Activated CD8-positive, alpha-beta memory T cell treated with anti-CD3 and anti-CD28 coated beads, Interleukin-2, amount 50 U/mL, for 24 hours (primary cell): Measurements from ENCODE around the gene PCNX3.

Experiments used
- DNase-seq: peaks from one replicate; pipeline ENCODE4 v3.0.0-alpha.2; 2020; ENCODE audit errors: extremely low read depth

The PCNX3 gene

DNA sequence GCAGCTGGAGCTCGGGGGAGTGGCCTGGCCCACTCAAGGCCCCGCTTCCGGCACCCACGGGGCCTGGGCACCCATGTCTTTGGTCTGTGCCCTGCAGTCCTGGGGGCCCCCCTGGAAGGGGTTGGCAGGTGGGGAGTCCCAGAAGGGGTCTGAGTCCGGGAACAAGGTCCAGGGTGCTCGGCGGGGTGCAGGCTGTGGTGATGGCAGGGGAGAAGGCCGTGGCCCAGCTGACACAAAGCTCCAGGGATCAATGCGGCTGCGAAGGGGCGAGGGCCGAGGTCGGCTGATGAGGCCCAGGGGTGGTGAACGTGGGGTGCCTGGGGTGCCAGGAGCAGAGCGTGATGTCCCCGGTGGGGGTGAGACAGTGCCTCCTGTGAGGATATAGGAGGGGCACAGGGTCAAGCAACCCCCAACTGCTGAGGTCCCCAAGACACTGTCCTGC, 17.3 kb upstream of the PCNX3 start:
- DNase-seq = no peak

DNA sequence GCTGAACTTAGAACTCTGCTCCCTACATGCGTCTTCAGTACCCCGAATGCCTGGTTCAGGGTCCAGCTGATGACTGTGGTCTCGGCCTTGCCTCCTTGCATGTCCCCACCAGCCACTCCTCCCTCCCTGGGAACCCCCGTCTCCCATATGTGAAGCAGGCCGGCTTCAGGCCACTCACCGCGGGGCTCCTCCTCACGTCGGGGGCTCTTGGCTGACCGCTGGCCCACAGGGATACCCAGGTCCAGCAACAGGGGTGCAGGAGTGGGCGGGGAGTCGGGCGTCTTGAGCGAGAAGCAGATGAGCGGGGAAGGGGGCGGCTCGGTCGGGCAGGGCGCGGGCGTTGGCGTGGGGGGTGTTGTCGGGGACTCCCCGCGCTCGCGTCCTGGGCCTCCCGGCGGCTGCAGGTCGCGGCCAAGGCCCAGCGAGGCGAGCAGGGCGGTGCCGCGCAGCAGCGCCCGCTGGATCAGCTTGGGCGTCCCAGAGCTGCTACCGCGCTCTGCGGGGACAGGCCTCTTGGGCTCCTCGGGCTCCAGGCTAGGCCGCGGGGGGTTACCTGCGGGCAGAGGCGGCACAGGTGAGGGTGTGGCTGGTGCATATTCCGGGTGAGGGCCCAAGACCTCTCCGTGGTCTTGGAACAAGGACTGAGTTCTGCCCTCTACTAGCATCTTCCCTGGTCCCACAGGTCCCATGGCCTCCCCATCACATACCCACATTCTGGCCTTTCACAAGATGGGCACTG, 16.2 kb upstream of the PCNX3 start:
- DNase-seq = no peak

DNA sequence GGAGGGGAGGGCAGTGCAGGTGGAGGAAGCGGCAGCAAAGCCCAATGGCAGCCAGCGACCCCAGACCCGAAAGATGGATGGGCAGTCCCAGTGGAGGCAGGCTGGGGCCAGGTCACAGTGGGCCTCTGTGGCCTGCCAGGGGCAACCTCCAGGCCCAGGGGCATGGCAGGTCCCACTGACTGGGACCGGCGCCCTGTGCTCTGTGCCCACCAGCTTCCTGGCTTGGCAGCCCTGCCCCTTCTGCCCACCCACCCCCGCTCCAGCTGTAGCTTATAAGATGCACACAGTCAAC, 15.7 kb upstream of the PCNX3 start:
- DNase-seq = no peak

DNA sequence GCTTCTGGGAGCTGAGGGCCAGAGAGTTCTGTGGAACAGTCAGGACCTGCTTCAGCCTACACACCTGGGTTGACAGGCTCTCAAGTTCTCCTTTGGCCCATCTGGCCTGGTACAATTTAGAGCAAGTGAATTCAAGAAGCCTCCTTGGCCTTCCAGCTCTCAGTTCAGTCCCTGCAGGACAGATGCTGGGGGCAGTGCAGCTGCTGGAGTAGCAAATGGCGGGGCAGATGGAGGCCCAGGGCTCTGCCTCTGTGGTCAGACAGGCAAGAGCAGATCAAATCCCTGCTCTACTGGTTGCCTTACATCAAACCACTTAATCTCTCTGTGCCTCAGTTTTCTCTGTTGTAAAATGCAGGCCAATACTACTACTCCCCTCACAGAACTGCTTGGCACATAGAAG, 11.3 kb upstream of the PCNX3 start:
- DNase-seq = no peak

DNA sequence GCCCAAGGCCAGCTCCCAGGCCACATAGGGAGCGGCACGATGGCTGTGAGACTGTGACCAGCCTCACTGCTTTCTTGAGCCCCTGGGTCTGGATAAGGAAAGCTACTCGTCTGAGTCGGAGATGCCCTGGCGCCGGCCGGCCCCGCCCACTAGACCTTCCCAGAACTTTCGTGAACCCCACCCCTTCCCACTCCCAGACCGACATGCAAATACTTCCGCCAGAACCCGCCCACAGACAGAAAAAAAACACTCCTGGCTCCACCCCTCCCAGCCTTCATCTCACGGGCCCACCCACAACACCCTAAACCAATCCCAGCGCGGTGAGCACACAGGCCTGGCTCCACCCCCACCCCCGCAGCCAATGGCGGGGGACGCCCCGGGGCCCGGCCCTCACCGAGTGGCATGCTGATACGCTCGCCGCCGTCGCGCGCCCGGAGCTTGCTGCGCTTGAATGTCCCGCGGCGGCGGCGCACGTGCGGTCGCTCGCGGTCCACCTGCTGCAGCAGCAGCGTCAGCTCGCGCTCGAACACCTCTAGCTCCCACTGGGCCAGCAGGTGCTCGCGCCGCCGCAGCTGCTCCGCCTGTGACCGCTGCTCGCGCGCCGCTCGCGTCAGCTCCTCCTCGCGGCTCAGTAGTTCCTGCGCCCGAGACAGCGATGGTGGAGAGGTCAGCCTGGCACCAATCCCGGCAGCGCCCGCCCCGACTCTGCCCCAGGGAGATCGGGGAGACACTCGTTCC, 8.5 kb upstream of the PCNX3 start:
- no peak for DNase-seq

DNA sequence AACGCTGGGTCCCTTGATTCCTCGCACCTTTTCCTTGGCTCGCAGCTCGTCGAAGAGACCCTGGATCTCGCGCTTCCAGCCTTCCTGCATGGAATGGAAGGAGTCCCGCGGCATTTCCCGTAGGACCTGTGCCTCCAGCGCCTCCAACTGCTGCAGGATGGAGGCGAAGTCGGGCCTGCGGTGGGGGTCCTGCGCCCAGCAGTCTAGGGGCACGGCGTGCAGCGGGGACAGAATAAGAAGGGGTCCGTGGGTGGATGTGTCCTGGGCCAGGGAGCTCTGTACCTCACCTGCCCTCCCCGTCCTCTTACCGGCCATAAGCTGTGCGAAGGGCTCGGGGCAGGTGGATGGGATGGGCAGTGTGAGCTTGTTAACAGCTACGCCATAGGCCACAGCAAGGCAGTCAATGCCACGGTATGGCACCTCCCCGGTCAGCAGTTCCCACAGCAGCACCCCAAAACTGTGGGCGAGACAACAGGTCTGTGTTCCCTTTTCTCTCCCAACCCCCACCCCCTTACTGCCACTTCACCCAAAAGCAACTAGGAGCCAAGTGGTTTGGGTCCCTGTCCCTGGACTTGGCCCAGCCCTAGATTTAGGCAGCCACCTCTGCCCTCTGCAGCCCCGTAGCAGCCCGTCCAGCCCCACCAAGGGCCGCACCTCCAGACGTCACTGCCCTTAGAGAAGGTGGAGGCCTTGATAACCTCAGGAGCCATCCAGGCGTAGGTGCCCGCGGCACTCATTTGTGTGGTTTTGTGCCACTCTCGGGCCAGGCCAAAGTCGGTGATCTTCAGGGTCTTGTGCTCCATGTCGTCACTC, 7.8 kb upstream of the PCNX3 start:
- no peak for DNase-seq

DNA sequence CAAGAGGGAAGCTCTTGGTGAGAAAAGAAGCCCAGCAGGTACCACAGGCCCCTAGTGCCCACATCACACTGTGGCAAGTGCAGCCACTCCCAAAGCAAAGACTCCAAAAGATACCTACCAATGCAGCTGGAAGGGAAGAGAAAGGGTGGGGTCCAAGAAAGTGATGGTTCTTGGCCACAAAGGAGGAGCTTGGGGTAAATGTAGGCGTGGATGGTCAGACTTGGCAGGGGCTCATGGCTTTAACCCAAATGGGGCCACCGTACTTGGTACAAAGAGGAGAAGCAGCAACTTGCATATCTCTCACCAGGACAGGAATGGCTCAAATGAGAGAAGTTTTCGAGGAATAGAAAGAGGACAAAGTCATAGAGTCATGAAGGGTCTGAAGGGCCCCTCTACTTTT, 6.3 kb upstream of the PCNX3 start:
- no peak for DNase-seq

DNA sequence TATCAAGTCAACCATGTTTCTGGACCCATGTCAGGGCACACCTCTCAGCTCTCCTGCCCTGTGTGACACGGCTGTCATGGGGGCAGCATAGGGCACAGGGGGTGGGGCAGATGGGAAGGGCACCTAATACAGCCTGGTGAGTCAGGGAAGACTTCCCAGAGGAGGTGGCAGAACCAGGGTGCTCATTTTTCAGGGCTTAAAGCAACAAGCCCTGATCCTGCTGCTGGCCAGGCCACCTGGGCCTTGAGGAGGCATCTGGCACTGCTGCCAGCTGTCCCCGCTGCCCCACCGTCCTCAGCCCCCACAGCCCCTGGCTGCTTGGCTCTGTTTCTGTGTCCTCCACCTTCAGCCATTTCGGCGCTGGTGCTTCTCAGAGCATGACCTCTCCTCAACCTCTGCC, 5.9 kb upstream of the PCNX3 start:
- DNase-seq = no peak

DNA sequence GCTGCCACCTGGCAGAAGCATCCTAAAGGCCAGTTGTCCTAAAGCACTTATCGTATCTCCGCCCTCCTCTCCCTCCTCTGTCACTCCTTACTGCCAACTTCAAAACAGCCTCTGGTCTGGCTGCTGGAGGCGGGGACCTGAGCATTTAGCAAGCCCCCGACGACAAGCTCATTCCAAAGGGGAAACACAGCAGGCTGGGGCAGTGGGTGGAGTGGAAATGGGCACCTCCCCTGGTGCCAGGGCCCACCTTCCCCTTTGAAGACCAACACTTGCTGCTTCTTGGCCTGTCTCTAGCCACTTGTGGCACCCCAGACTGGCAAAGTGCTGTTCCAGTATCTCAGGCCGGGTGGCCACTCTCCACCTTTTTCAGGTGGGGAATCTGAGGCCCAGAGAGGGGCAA, 5.2 kb upstream of the PCNX3 start:
- no peak for DNase-seq

DNA sequence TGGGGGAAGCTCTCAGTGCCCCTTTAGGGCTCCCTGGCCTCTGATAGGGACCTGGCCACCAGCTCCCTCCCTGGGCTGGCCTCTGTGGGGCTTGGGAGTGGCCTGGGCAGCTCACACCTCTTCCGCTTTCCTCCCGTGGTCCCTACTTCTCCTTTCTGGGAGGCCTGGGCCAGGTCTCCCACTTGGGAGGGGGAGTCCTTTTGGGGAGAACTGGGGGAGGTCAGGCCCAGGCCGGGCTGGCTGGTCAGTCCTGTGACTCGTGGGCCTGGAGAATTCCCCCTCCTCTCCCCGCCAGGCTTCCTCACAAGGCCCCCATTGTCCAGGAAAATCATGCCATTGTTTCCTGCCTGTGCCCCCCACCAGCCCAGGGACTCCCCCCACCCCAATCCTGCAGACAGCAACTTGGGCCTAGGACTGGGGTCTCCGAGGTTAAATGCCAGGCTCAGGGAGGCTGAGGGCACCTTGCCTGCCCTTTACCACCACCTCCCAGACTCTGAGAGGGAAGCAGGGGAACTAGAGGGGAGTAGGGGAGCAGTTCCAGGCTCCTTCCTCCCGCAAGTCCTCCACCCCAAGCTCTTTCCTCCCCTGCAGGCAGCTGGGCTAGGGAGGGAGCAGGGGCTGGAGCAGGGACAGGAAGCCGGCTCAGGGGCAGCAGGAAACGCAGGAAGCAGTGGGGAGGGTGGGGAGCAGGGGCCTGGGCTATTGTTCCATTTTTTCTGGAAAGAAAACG, 4.4 kb upstream of the PCNX3 start:
- no peak for DNase-seq

DNA sequence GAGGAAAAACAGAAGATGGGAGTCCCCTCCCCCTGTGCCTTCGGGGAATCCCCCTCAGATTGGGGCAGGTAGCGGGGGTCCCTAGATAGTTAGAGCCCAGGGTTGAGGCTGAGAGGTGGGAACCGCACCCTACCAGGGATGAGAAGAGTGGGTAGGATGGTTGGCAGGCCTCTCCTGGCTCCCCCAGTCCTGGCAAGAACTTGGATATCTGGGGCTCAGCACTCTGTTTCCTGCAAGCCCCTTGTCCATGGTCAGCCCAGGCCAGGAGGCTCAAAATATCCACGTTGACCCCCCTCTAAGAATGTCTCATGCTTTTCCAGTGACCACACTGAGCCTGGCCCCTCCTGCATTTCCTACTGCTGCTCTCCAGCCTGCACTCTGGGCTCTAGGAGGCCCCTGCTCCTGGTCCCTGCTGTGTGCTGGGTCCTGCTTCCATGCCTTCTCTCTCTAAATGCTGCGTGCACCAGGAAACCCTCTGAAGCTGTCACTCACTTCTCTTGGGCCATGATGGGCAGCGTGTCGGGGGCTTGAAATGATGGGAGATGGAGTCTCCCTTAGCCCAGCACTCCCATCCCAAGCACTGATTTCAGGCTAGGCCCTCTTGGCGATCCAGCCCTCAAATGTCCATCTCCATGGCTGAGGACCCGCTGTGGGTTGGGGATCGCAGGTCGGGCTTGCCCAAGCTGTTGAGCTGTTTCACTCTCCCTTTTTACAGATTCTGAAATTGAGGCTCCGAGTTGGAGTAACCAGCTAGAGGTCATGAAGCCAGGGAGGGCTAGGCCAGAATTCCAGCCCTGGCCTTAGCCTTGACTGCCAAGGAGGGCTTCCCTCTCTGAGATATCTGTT, 3.6 kb upstream of the PCNX3 start:
- no peak for DNase-seq

DNA sequence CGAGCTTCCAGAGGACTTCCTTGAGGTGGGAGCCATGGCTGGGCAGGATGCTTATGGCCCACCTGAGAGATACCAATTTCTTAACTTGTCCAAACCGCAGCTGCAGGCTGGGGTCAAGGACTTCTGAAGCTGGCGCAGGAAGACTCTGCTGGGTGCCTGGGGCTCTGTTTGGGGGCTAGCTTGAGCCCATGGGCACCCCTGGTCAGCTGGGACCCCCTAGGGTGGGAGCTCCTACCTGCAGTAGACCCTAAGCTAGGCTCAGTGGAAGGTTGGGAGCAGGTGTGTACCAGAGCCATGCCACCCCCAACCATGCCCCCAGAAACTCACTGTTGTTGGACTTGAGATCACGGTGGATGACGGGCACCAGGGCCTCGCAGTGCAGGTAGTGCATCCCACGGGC, 2.9 kb upstream of the PCNX3 start:
- no peak for DNase-seq

DNA sequence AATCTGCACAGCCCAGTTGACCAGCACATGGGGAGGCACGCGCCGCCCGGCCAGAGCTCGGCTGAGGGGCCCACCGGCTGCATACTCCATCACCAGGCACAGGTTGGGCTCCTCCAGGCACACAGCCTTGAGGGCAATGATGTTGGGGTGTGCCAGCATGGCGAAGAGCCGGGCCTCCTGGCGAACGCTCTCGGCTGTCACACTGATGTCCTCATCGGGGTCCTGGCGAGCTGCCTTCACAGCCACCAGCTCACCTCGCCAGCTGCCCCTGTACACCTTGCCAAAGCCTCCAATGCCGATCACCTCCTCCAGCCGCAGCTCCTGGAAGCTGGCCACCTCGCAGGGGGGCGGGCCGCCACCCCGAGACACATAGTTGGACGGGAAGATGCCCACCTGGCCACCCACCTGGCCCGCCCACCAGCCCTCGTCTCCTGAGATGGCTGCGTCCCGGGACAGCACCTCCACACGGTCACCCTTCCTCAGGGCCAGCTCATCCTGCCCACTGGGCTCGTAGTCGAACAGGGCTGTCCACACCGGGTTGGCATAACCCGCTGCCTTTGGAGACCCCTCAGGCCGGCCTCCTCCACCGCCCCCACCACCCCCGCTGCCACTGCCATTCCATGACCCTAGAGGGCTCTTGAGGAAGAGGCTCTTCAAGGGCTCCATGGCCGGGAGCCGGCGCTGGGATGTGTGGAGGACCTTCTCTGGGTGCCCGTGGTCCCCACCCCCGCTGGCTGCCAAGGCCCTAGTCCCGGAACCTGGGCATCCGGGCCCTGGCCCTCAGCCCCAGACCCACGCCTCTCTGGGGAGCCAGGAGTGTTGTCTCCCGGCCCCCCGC, 2.3 kb upstream of the PCNX3 start:
- DNase-seq = no peak

DNA sequence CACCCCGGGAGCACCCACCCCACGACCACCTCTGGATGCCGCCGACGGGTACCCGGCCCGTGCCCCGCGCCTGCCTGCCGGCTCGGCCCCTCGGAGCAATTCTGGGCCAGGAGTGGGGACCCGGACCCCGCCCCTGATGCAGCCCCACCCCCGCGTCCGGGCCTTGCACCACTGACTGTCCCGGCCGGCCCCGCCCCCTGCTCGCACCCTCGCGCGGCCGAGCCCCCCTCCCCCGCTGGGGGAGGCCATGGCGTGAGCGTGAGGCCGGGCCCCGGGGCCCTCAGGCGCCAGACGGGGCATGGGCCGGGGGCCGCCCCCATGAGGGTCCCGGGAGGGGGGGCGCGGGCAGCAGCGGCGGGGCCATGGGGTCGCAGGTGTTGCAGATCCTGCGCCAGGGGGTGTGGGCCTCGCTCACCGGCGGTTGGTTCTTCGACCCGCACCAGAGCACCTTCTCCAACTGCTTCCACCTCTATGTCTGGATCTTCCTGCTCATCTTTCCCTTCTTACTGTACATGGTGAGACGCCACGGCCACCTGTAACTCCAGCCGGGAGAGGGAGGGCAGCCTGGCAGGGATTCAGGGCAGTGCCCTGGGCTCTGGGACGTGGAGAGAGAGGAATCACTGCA, 486 bp downstream of the PCNX3 start:
- no peak for DNase-seq

DNA sequence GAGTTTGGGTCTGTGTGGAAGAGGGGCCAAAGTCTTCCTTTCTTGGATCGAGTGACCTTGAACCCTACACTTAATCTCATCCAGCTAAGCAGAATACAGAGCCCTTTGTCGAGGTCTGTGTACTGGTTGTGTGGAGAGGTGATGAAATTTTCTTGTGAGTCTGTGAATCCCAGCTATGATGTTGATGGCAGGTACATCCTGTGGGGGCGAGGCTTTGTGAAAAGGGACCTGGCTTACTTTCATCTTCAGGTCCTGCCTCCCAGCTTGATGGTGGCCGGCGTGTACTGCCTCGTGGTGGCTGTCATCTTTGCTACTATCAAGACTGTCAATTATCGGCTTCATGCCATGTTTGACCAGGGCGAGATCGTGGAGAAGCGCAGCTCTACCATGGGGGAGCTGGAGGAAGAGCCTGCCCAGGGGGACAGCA, 1.0 kb downstream of the PCNX3 start:
- DNase-seq = no peak

DNA sequence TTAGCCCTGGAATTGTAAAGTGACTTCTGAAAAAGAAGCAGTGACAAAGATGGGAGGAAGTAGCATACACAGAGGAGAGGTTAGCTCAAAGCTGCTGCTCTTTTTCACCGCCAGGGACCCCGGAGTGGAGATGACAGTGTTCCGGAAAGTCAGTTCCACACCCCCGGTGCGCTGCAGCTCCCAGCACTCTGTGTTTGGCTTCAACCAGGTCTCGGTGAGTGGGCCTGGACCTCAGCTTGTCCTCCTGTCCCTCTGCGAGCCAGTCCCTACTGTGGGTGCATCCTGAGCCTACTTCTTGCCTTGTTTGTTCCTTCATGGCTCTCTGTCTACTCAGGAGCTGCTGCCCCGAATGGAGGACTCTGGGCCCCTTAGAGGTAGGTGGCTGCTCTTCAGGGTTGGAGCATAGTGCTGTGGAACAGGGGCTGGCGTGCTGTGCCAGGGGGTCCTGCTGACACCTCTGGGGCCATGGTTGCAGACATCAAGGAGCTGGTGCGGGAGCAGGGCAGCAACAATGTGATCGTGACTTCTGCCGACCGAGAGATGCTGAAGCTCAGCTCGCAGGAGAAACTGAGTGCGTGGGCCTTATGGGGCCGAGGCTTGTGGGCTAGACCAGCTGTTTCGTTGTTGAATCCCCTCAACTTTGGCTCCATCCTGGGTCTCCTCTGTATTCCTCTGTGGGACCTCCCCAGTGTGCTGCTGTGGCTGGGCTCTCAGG, 1.7 kb downstream of the PCNX3 start:
- DNase-seq = no peak

DNA sequence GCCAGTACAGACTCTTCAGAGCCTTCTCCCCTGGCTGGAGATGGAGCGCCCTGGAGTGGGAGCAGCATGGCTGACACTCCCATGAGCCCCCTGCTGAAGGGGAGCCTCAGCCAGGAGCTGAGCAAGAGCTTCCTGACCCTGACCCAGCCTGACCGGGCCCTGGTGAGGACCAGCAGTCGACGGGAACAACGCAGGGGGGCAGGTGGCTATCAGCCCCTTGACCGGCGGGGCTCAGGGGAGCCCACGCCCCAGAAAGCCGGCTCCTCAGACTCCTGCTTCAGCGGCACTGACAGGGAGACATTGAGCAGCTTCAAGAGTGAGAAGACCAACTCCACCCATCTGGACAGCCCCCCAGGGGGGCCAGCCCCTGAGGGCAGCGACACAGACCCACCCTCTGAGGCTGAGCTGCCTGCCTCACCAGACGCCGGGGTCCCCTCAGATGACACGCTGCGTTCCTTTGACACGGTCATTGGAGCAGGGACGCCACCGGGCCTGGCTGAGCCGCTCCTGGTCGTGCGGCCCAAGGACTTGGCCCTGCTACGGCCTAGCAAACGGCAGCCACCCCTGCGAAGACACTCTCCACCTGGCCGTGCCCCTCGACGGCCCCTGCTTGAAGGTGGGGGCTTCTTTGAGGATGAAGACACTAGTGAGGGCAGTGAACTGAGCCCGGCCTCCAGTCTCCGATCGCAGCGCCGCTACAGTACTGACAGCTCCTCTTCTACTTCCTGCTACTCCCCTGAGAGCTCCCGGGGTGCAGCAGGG, 2.6 kb downstream of the PCNX3 start:
- no peak for DNase-seq

DNA sequence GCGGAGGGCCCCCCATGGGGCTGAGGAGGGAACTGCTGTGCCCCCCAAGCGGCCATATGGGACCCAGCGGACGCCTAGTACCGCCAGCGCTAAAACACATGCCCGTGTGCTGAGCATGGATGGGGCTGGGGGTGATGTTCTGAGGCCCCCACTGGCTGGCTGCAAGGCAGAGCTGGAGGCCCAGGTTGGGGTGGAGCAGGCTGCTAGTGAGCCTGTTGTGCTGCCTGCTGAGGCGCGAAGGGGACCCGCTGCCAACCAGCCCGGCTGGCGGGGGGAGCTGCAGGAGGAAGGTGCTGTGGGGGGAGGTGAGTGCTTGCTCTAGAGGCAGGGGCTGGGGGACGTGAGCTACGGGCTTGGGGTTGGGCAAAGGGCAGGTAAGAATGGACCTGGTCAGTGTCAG, 3.2 kb downstream of the PCNX3 start:
- no peak for DNase-seq
